MCF 10A (cell line): ENCODE measurements around the gene DIP2B. TPM values are rescaled to one million over a fixed set of nuclear protein-coding genes. Genes with fewer than 3 reads are reported as not detected.

Experiments used
- BruUV-seq: library from RNA; stranded (reverse); fragments of 400-500 nt; replicated peaks from 2 replicates; lab custom pipeline; 2021; lab: Mats Ljungman, UMichigan
- CTCF ChIA-PET: fragments of 300-600 bp; sonication (Branson Sonifier 250); formaldehyde crosslinking; extraction: SDS; loops from one replicate; lab custom pipeline; 2021; ENCODE audit warnings: antibody characterized with exemption, inconsistent platforms; lab: Yijun Ruan, JAX
- POLR2A ChIA-PET: fragments of 300-600, 350-650 bp; sonication (Branson Sonifier 250); formaldehyde crosslinking; extraction: SDS; loops from one replicate; lab custom pipeline; 2020; ENCODE audit warnings: antibody characterized with exemption, inconsistent platforms; lab: Yijun Ruan, JAX
- DNase-seq: peaks from one replicate; pipeline ENCODE4 v3.0.0-alpha.2; 2018; ENCODE audit not compliant: unreplicated experiment
- H3K27ac Mint-ChIP-seq: one replicate; pipeline ENCODE4 v1.8.0; 2022; ENCODE audit warnings: mild to moderate bottlenecking, low read depth, mixed read lengths; ENCODE audit not compliant: unreplicated experiment
- H3K27me3 Mint-ChIP-seq: one replicate; pipeline ENCODE4 v1.8.0; 2022; ENCODE audit warnings: mixed read lengths; ENCODE audit not compliant: insufficient read depth, unreplicated experiment
- H3K36me3 Mint-ChIP-seq: one replicate; pipeline ENCODE4 v1.8.0; 2022; ENCODE audit warnings: mild to moderate bottlenecking, moderate library complexity, mixed read lengths; ENCODE audit not compliant: insufficient read depth, unreplicated experiment
- H3K4me1 Mint-ChIP-seq: one replicate; pipeline ENCODE4 v1.8.0; 2022; ENCODE audit warnings: mixed read lengths; ENCODE audit not compliant: insufficient read depth, unreplicated experiment
- H3K4me3 Mint-ChIP-seq: one replicate; pipeline ENCODE4 v1.8.0; 2022; ENCODE audit warnings: mild to moderate bottlenecking, moderate library complexity, mixed read lengths; ENCODE audit not compliant: unreplicated experiment
- H3K9me3 Mint-ChIP-seq: one replicate; pipeline ENCODE4 v1.8.0; 2022; ENCODE audit warnings: mixed read lengths; ENCODE audit not compliant: unreplicated experiment
- intact Hi-C: fragments of 100-400 bp; cut with micrococcal nuclease; formaldehyde crosslinking; loops from 2 replicates; pipeline ENCODE4 v1.14.1; 2022
- total RNA-seq: library from RNA; stranded (reverse); gene quantifications from 2 replicates; pipeline ENCODE4 v1.2.3, GENCODE V29; 2022
- TF ChIP-seq, protein P1 (sequence below): fragments of 200-600 bp; IDR thresholded peaks from one replicate; pipeline ENCODE4 v1.8.0; 2022; ENCODE audit warnings: antibody characterized with exemption, mild to moderate bottlenecking; ENCODE audit not compliant: unreplicated experiment

DIP2B gene
- total RNA-seq, 1 experiment from 2014 or later, result 18.8 TPM

DNA sequence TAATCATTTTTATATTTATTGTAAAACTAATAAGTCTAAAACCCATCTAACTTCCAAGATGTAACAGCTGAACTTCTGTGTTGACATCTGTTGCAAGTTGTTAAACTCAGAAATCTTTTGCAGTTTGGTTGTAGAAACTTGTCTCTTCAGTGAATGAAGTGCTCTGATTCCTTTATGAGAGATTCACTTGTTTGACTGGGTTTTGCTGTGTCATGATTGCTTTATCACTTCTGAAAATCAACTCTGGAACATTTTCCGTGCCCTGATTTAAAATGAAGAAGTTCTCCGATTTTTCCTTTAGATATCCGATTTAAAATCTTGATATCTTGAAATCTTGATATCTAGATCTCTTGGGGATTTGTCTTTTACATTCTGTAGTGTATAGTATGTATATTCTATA, 65.1 kb downstream of the DIP2B start:
- POLR2A ChIA-PET, result interaction anchor here (1.4 to 3.1 kb wide), 2 partner anchors 27 to 32 kb away, joined by 3 to 17 read pairs; no protein-coding TSS in a partner anchor
- H3K36me3 Mint-ChIP-seq, result no peaks in the 10 kb centered on the region
- H3K4me1 Mint-ChIP-seq, result peaks cover 22% of the 10 kb centered on the region

DNA sequence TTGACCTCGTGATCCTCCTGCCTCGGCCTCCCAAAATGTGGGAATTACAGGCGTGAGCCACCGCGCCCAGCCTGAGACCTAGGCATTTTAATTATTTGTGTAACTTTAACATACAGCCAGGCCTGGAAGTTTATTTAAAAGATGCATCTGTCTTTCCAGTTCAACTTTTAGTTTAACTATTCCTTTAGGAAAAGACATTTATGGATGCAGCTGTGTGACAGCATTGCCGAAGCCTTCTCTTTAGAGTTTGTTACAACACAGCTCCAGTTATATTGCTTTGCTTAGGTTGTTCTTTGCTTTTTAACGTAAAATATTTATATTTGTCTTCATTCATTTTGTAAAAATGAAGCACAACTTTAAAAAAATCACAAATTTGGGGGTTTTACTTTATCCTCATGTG, 67.0 kb downstream of the DIP2B start:
- peaks cover 24% of the 10 kb centered on the region for H3K4me1 Mint-ChIP-seq
- TF ChIP-seq, protein P1, sequence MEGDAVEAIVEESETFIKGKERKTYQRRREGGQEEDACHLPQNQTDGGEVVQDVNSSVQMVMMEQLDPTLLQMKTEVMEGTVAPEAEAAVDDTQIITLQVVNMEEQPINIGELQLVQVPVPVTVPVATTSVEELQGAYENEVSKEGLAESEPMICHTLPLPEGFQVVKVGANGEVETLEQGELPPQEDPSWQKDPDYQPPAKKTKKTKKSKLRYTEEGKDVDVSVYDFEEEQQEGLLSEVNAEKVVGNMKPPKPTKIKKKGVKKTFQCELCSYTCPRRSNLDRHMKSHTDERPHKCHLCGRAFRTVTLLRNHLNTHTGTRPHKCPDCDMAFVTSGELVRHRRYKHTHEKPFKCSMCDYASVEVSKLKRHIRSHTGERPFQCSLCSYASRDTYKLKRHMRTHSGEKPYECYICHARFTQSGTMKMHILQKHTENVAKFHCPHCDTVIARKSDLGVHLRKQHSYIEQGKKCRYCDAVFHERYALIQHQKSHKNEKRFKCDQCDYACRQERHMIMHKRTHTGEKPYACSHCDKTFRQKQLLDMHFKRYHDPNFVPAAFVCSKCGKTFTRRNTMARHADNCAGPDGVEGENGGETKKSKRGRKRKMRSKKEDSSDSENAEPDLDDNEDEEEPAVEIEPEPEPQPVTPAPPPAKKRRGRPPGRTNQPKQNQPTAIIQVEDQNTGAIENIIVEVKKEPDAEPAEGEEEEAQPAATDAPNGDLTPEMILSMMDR, result no peak
- intact Hi-C loops, result loop anchor here (2.0 kb wide), 1 partner anchor 67 kb away; the partner anchor contains the start of gene DIP2B
- no peak for DNase-seq
- H3K27ac Mint-ChIP-seq, result peak overlapping the region; percentile 70
- H3K4me3 Mint-ChIP-seq, result no peak overlapping the region
- no TSS peak for BruUV-seq
- H3K36me3 Mint-ChIP-seq, result no peaks in the 10 kb centered on the region
- no peaks in the 10 kb centered on the region for H3K9me3 Mint-ChIP-seq
- ChIA-PET CTCF (interaction anchor here (1.0 to 1.8 kb wide), 2 partner anchors 34 to 68 kb away, joined by 3 to 5 read pairs; no protein-coding TSS in a partner anchor), POLR2A (interaction anchor here (0.9 to 2.5 kb wide), 17 partner anchors 8 to 71 kb away, joined by 3 to 16 read pairs (median 6); no protein-coding TSS in a partner anchor)
- H3K27me3 Mint-ChIP-seq, result no peaks in the 10 kb centered on the region

More for the DNA sequence above, 65.1 kb downstream of the DIP2B start:
- Mint-ChIP-seq H3K27me3 (no peaks in the 10 kb centered on the region), H3K9me3 (no peaks in the 10 kb centered on the region), H3K4me3 (no peak overlapping the region), H3K27ac (no peak overlapping the region)
- CTCF ChIA-PET, result no interaction called here
- no TSS peak for BruUV-seq
- intact Hi-C loops, result no loop called here
- no peak for DNase-seq
- TF ChIP-seq, protein P1, result no peak

DNA sequence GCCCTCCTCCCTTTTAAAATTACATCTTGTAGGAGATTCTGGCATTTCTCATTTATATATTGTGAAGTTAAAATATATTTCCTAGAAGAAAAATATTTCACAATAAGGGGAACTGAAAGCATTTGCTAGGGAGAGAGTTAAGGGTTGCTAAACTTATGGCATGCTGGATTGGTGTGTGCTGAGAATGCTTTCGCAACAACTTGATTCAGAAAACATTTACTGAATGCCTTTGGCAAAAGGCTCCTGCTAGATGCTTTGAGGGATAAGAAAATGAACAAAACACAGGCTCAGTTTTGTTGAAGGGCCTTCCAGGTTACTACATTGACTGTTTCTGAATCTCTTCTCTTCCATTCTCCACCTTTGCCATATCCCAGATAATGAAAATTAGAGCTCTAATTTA, 67.5 kb downstream of the DIP2B start:
- no peaks in the 10 kb centered on the region for H3K36me3 Mint-ChIP-seq
- no peaks in the 10 kb centered on the region for H3K27me3 Mint-ChIP-seq
- H3K27ac Mint-ChIP-seq, result peak overlapping the region; percentile 70
- peak; percentile 84 for DNase-seq
- TF ChIP-seq, protein P1, result no peak
- H3K4me1 Mint-ChIP-seq, result peaks cover 24% of the 10 kb centered on the region
- BruUV-seq, result no TSS peak
- CTCF ChIA-PET, result interaction anchor here (0.6 to 1.8 kb wide), 5 partner anchors 24 to 68 kb away, joined by 3 to 5 read pairs (median 4); no protein-coding TSS in a partner anchor
- H3K4me3 Mint-ChIP-seq, result no peak overlapping the region
- intact Hi-C loops, result loop anchor here (2.0 kb wide), 1 partner anchor 67 kb away; the partner anchor contains the start of gene DIP2B
- POLR2A ChIA-PET, result interaction anchor here (0.7 to 2.5 kb wide), 28 partner anchors 9 to 202 kb away, joined by 3 to 16 read pairs (median 4); no protein-coding TSS in a partner anchor
- no peaks in the 10 kb centered on the region for H3K9me3 Mint-ChIP-seq

DNA sequence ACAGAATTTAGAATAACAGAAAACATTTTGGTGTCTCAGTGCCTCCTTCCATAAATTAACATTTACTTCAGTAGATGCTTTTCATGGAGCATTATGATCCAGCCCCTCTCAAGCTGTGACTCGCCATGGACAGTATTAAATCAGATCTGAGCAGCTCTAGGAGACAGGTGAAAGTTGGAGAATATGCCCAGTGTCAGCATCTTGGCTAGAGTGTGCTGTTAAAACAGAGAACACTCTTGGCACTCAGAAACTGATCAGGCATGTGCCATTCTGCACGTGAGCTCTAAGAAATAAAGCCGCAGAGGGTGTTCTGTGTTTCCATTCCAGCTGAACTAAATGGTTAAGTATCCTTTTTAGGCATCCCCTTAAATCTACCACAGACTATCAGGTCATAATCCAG, 68.0 kb downstream of the DIP2B start:
- H3K4me1 Mint-ChIP-seq, result peaks cover 22% of the 10 kb centered on the region
- peak overlapping the region; percentile 70 for H3K27ac Mint-ChIP-seq
- intact Hi-C loops, result loop anchor here (2.0 kb wide), 1 partner anchor 68 kb away; the partner anchor contains the start of gene DIP2B
- TF ChIP-seq, protein P1, result no peak
- H3K4me3 Mint-ChIP-seq, result no peak overlapping the region
- H3K36me3 Mint-ChIP-seq, result no peaks in the 10 kb centered on the region
- peak; percentile 20 for DNase-seq
- ChIA-PET CTCF (interaction anchor here (0.6 to 1.8 kb wide), 7 partner anchors 25 to 67 kb away, joined by 3 to 5 read pairs (median 3); no protein-coding TSS in a partner anchor), POLR2A (interaction anchor here (0.7 to 2.5 kb wide), 27 partner anchors 9 to 201 kb away, joined by 3 to 16 read pairs (median 4); no protein-coding TSS in a partner anchor)
- no peaks in the 10 kb centered on the region for H3K27me3 Mint-ChIP-seq
- H3K9me3 Mint-ChIP-seq, result no peaks in the 10 kb centered on the region
- no TSS peak for BruUV-seq
